ENCODE measurements around the gene ADRA1B.

ADRA1B gene

GRCh38 chr5:159915904-159916840 is at the start of gene ADRA1B:
Gene ADRA1B (plus strand): TSS chr5:159916482. CDS start chr5:159916906, 424 bp downstream.
- DNase-seq: no peak

GRCh38 chr5:159873680-159874079 is 42.6 kb upstream of the ADRA1B start:
- DNase-seq: no peak

GRCh38 chr5:159874263-159874662 is 42.0 kb upstream of the ADRA1B start:
- no peak for DNase-seq

GRCh38 chr5:159877016-159877415 is 39.3 kb upstream of the ADRA1B start:
- no peak for DNase-seq

GRCh38 chr5:159877894-159878448 is 38.3 kb upstream of the ADRA1B start:
- peak; percentile 92 for DNase-seq

- DNase-seq: no peak
Measured at GRCh38 chr5:159878988-159879471, 37.3 kb upstream of the ADRA1B start.

- no peak for DNase-seq
Measured at GRCh38 chr5:159880676-159881075, 35.6 kb upstream of the ADRA1B start.

GRCh38 chr5:159881967-159882366 is 34.3 kb upstream of the ADRA1B start:
- DNase-seq: no peak

- no peak for DNase-seq
Measured at GRCh38 chr5:159883522-159883950, 32.7 kb upstream of the ADRA1B start.

GRCh38 chr5:159884917-159885620 is 31.2 kb upstream of the ADRA1B start:
- no peak for DNase-seq

- peak; percentile 85 for DNase-seq
Measured at GRCh38 chr5:159886296-159886695, 30.0 kb upstream of the ADRA1B start.

GRCh38 chr5:159887050-159887449 is 29.2 kb upstream of the ADRA1B start:
- peak; percentile 93 for DNase-seq

GRCh38 chr5:159888860-159889259 is 27.4 kb upstream of the ADRA1B start:
- no peak for DNase-seq

- no peak for DNase-seq
Measured at GRCh38 chr5:159890141-159890540, 26.1 kb upstream of the ADRA1B start.

GRCh38 chr5:159891371-159891770 is 24.9 kb upstream of the ADRA1B start:
- no peak for DNase-seq

GRCh38 chr5:159893040-159893695 is 23.1 kb upstream of the ADRA1B start:
- DNase-seq: no peak

GRCh38 chr5:159894149-159894720 is 22.0 kb upstream of the ADRA1B start:
- DNase-seq: no peak

- DNase-seq: peak; percentile 89
Measured at GRCh38 chr5:159897786-159898393, 18.4 kb upstream of the ADRA1B start.

- DNase-seq: no peak
Measured at GRCh38 chr5:159899067-159900049, 16.9 kb upstream of the ADRA1B start.

- DNase-seq: no peak
Measured at GRCh38 chr5:159901308-159901707, 15.0 kb upstream of the ADRA1B start.

GRCh38 chr5:159901772-159902171 is 14.5 kb upstream of the ADRA1B start:
- DNase-seq: no peak

Data from NCI-H2029 treated with DMSO at 0.1 percent for 48 hours (cell line).